HUES64 (cell line): ENCODE results near the gene DIP2C.
"Not testable (repeated sequence)": the region's sequence is repeated elsewhere in the genome, so short reads cannot be mapped to it uniquely, and the experiment has no call there.

Experiments
- H3K27ac ChIP-seq: 2 replicates; pipeline ENCODE4 v1.7.0; 2013; ENCODE audit warnings: low read depth, low read length, inconsistent platforms
- H3K27me3 ChIP-seq: 2 replicates; pipeline ENCODE4 v1.6.1; 2013; ENCODE audit warnings: mild to moderate bottlenecking, low read length; ENCODE audit not compliant: insufficient read depth
- H3K36me3 ChIP-seq: 2 replicates; pipeline ENCODE4 v1.6.1; 2013; ENCODE audit warnings: mild to moderate bottlenecking, low read length; ENCODE audit not compliant: insufficient read depth
- H3K4me1 ChIP-seq: 2 replicates; pipeline ENCODE4 v1.6.1; 2013; ENCODE audit warnings: mild to moderate bottlenecking, low read length, moderate library complexity; ENCODE audit not compliant: insufficient read depth
- H3K4me3 ChIP-seq: 2 replicates; pipeline ENCODE4 v1.5.1; 2013; ENCODE audit warnings: mild to moderate bottlenecking, low read length, moderate library complexity
- H3K9ac ChIP-seq: 2 replicates; pipeline ENCODE4 v1.6.1; 2013; ENCODE audit warnings: mild to moderate bottlenecking, low read depth, low read length
- H3K9me3 ChIP-seq: 2 replicates; pipeline ENCODE4 v1.6.1; 2013; ENCODE audit warnings: low read depth, low read length; ENCODE audit not compliant: insufficient read depth
- WGBS: fragments of 150-250, 120-280 bp; methylation state at CpG from one replicate; pipeline ENCODE4 v1.1.7; 2013; ENCODE audit warnings: missing lambda C conversion rate; 5-methylcytosine and 5-hydroxymethylcytosine counted together

Gene DIP2C

DNA sequence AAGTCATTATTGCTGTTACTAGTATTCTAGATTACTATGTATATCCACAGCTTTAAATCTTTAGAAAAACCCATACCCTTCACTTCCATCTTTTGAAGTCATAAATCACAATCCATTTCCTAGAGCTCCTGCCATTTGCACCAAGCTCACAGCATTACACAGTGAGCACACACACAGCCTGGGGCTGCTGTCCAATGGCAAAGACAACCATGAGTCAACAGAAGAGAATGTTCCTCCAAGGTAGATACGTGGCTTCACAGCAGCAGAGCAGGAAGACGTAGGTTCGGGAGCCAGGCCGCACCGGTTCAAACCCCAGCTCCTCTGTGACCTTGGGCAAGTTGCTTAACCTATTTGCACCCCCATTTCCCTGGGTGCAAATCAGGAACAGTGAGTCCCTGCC lies 234.6 kb downstream of the DIP2C start:
- Histone ChIP-seq H3K9me3 (no peaks in the 10 kb centered on the region), H3K4me3 (no peak overlapping the region), H3K9ac (no peak overlapping the region), H3K27ac (no peak overlapping the region), H3K4me1 (no peaks in the 10 kb centered on the region), H3K36me3 (no peaks in the 10 kb centered on the region), H3K27me3 (no peaks in the 10 kb centered on the region)
- 86% methylated on average over 5 of the region's 5 CpGs for WGBS

DNA sequence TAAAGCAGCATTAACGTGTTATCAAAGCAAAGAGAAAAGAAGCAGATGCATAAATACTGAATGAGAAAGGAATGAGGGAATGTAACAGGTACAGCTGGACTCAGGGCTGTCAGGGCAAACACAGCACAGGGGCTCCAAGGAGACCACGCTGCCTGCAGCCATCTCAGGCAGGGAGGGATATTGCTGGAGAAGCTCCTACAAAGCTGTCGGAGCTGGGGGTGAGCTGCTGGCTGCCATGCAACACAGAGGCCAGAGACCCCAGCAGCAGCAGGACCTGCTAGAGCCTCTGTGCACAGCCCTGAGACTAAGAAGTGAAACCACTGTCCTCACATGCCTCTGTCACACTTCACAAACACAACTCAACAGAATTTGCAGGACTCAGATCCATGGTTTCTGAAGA lies 235.8 kb downstream of the DIP2C start:
- Histone ChIP-seq H3K27me3 (no peaks in the 10 kb centered on the region), H3K4me1 (no peaks in the 10 kb centered on the region), H3K36me3 (no peaks in the 10 kb centered on the region), H3K9ac (no peak overlapping the region), H3K4me3 (no peak overlapping the region), H3K27ac (no peak overlapping the region), H3K9me3 (no peaks in the 10 kb centered on the region)
- 87% methylated on average over 3 of the region's 3 CpGs for WGBS

DNA sequence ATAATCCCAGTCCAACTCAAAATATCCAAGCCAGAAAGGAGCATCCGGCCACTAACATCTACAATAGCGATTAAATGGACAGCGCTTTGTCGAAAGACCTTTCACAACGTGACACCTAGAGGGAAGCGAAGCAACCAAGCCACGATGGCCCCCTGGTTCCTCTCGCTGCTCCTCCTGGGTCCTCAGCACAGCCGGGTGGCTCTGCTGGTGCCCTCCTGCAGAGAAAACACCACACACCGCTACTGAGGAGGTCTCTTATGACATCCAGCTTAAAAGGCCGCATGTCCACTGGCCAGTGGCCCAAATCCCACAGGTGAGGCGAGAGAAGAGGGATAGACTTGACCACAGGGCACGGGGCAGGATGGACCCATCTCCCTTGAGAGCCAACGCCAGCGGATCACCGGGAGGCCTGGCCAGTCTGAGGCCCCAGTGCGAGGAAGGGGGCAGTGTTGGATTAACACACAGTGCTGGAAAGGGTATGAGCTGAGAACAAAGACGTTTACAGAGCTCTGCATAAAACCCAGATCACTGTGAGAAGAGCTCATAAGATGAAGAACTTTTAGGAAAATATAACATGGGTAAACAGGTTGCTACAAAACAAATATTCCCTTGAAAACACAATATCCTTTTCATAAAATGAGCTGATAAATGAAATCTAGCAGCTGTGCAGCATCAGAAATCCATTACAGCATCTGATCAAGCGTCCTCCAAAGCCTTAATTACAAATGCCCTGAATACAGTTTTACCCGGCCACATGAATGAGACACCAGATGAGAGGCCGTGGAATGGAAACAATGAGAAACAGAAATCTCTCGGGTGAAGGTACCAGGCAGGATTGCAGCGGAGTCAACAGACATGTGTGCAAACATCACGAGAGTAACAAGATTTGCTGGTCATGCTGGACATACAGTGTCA lies 236.7 kb downstream of the DIP2C start:
- 90% methylated on average over 24 of the region's 24 CpGs for WGBS
- H3K4me3 ChIP-seq: no peak overlapping the region
- no peak overlapping the region for H3K9ac ChIP-seq
- H3K36me3 ChIP-seq: no peaks in the 10 kb centered on the region
- H3K9me3 ChIP-seq: no peaks in the 10 kb centered on the region
- H3K27ac ChIP-seq: no peak overlapping the region
- H3K27me3 ChIP-seq: no peaks in the 10 kb centered on the region
- H3K4me1 ChIP-seq: no peaks in the 10 kb centered on the region

DNA sequence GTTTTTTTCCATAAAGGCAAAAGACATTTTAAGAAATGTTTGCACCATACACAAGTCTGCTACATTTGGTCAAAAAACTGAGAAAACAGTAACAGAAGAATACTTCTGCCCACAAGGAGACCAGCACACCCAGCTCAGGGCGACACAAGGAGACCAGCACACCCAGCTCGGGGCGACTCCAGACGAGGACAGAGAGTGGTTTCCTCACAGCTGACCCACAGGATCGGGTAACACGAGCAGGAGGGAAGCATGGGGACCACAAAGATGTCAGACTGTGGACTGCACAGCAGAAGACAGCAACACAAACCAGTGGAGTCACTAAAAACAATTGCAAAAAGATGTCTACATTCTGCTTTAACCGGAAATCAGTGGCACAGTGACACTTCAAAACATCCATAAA lies 237.6 kb downstream of the DIP2C start:
- 91% methylated on average over 7 of the region's 7 CpGs for WGBS
- Histone ChIP-seq H3K4me3 (no peak overlapping the region), H3K27ac (no peak overlapping the region), H3K9me3 (no peaks in the 10 kb centered on the region), H3K9ac (no peak overlapping the region), H3K27me3 (no peaks in the 10 kb centered on the region), H3K36me3 (no peaks in the 10 kb centered on the region), H3K4me1 (no peaks in the 10 kb centered on the region)

DNA sequence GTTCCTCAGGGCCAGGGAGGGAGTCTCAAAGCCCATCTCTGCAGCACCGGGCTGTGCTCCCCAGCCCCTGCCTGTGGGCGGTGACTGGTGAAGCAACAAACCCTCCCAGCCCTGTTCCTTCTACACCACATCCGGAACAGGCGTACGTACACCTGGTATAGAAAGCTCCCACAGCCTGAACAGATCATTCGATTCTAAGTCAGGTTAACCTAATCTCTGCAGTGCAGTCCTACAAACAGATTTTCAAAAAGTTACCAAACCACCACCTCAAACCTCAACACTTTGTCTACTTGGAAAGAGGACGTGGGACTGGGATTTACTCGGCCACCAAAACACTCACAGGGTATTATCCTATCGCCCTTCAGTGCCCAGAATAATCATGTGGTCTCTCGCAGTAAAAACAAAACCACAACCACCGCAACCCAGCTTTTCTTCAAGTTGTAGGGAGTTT lies 238.4 kb downstream of the DIP2C start:
- no peak overlapping the region for H3K9ac ChIP-seq
- no peaks in the 10 kb centered on the region for H3K36me3 ChIP-seq
- no peaks in the 10 kb centered on the region for H3K4me1 ChIP-seq
- 92% methylated on average over 11 of the region's 11 CpGs for WGBS
- H3K9me3 ChIP-seq: no peaks in the 10 kb centered on the region
- H3K27ac ChIP-seq: no peak overlapping the region
- H3K4me3 ChIP-seq: no peak overlapping the region
- H3K27me3 ChIP-seq: no peaks in the 10 kb centered on the region

DNA sequence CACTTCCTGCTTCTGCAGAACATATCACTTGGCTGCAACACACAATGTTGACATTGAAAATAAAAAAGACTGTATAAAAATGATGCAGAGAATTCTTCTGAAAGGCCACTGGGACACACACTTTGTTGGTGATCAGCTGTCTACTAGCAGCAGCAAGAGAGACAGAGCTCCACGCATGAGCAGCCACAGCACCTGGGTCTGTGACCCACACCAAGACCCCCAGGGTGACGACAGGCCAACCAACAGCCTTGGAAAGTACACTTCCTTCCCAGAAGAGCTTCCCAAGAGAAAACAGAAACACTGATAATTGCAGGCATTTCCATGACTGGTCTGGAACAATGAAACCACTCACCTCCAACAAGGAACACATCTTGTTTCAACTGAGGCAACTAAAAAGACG lies 239.0 kb downstream of the DIP2C start:
- H3K27me3 ChIP-seq: no peaks in the 10 kb centered on the region
- H3K4me3 ChIP-seq: no peak overlapping the region
- 93% methylated on average over 3 of the region's 3 CpGs for WGBS
- H3K9ac ChIP-seq: no peak overlapping the region
- H3K9me3 ChIP-seq: no peaks in the 10 kb centered on the region
- H3K27ac ChIP-seq: no peak overlapping the region
- H3K36me3 ChIP-seq: no peaks in the 10 kb centered on the region
- H3K4me1 ChIP-seq: no peaks in the 10 kb centered on the region

DNA sequence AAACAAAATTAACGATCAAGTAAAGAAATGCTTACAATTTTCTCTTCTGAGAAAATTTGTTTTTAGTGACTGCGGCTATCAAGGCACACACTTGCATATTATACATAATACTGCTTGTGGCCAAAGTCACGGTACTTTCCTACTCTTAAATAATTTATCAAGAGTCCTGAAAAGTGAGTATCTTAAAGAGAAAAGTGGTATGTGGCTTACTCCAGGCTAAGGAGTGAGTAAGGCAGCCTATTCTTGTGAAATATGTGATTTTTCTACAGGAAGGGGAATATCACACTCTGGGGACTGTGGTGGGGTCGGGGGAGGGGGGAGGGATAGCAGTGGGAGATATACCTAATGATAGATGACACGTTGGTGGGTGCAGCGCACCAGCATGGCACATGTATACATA lies 240.1 kb downstream of the DIP2C start:
- not testable (repeated sequence) for H3K27me3 ChIP-seq, H3K9me3 ChIP-seq, H3K27ac ChIP-seq, H3K9ac ChIP-seq, H3K36me3 ChIP-seq, H3K4me3 ChIP-seq, H3K4me1 ChIP-seq
- 96% methylated on average over 2 of the region's 6 CpGs for WGBS

DNA sequence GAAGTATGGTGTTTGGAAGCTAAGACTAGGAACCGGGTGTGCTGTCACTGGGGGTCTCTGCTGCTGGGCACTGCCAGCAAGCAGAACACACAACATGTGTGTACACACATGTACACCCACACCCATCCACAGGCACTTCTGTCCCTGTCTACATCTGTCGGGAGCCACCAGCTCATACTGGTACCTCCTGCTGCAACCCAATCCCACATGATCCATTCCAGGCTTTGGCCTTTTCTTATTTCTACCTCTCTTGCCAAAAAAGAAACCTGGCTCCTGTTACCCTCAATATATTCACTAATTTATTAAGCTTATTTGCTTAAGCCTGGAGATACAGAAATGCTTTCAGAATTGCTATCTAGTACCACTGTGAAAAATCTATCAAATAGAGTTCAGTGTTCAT lies 246.0 kb downstream of the DIP2C start:
- WGBS: 85% methylated on average over 2 of the region's 2 CpGs
- H3K9me3 ChIP-seq: no peaks in the 10 kb centered on the region
- no peaks in the 10 kb centered on the region for H3K27me3 ChIP-seq
- H3K27ac ChIP-seq: no peak overlapping the region
- no peak overlapping the region for H3K4me3 ChIP-seq
- no peak overlapping the region for H3K9ac ChIP-seq
- no peaks in the 10 kb centered on the region for H3K4me1 ChIP-seq
- H3K36me3 ChIP-seq: peaks cover 2% of the 10 kb centered on the region; the same call in 1 of the 2 replicates

DNA sequence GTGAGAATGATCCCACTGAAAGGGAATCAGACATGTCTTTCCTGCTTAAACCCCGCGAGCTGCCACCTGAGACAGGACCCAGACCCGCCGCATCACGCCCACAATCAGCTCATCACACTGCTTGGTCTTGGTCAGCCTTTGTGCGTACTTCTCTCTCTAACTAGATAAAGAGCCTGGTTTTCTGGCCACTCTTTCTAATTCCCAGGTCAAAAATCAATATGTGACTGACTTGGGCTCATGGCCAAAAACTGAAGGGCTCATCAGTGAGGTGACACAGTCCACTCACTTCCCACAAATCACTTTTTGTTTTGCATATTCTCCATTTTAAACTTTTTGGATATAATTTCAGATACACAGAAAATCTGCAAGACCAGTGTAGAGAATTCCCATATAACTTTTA lies 247.3 kb downstream of the DIP2C start:
- 93% methylated on average over 6 of the region's 6 CpGs for WGBS
- H3K4me1 ChIP-seq: no peaks in the 10 kb centered on the region
- no peak overlapping the region for H3K27ac ChIP-seq
- H3K4me3 ChIP-seq: no peak overlapping the region
- no peaks in the 10 kb centered on the region for H3K27me3 ChIP-seq
- no peak overlapping the region for H3K9ac ChIP-seq
- H3K36me3 ChIP-seq: peaks cover 2% of the 10 kb centered on the region; the same call in 1 of the 2 replicates
- no peaks in the 10 kb centered on the region for H3K9me3 ChIP-seq

DNA sequence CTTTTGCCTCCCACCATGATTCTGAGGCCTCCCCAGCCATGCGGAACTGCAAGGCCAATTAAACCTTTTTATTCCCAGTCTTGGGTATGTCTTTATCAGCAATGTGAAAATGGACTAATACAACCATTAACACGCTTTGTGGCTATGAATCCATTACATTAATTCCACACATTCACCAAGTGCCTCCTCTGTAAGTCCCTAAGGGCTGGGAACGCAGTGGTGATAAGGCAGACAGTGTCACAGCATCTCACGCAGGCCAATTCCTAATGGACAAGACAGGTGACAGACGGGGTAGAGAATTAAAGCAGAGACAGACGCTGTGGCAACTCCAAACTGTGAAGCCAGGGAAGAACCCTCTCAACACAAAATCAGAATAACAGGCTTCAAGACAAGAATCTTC lies 247.8 kb downstream of the DIP2C start:
- Histone ChIP-seq H3K4me1 (no peaks in the 10 kb centered on the region), H3K9ac (no peak overlapping the region), H3K9me3 (no peaks in the 10 kb centered on the region), H3K27me3 (no peaks in the 10 kb centered on the region), H3K4me3 (no peak overlapping the region), H3K27ac (no peak overlapping the region), H3K36me3 (peaks cover 2% of the 10 kb centered on the region; the same call in 1 of the 2 replicates)
- 94% methylated on average over 6 of the region's 6 CpGs for WGBS

DNA sequence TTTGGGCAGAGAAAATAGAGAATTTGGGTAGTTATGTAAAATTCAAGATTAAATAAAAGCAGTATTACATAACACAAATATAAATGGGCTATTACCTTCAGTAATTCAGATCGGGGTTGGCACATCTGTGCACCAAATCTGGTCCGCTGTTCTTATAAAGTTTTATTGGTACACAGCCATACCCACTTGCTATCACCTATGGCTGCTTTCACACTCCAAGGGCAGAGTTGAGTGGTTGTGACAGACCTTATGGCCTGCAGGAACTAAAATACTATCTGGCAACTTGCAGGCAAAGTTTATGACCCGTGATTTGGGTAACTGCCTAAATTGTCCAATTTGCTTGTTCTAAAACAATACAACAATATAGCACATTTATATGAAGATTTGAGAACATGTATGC lies 249.3 kb downstream of the DIP2C start:
- Histone ChIP-seq H3K4me1 (no peaks in the 10 kb centered on the region), H3K36me3 (peaks cover 2% of the 10 kb centered on the region; the same call in 1 of the 2 replicates), H3K9ac (no peak overlapping the region), H3K9me3 (no peaks in the 10 kb centered on the region), H3K27ac (no peak overlapping the region), H3K4me3 (no peak overlapping the region), H3K27me3 (no peaks in the 10 kb centered on the region)
- 94% methylated on average over 3 of the region's 3 CpGs for WGBS
